GM18909 (cell line): ENCODE data around the gene GDNF.
"Not testable (repeated sequence)": the region's sequence is repeated elsewhere in the genome, so short reads cannot be mapped to it uniquely, and the experiment has no call there.

Experiments
- ATAC-seq: cut with Tn5 transposase; IDR thresholded peaks from one replicate; pipeline ENCODE4 v1.9.1; 2021; ENCODE audit warnings: mild to moderate bottlenecking; ENCODE audit not compliant: unreplicated experiment, poor library complexity

GDNF gene

GRCh38 chr5:37791321-37791720, 48.5 kb downstream of the GDNF start:
- no peak for ATAC-seq

- ATAC-seq: no peak
Observed at GRCh38 chr5:37789991-37790390, 49.9 kb downstream of the GDNF start.

GRCh38 chr5:37787742-37788141, 52.1 kb downstream of the GDNF start:
- ATAC-seq: no peak

- ATAC-seq: no peak
Observed at GRCh38 chr5:37786862-37787519, 52.9 kb downstream of the GDNF start.

- no peak for ATAC-seq
Observed at GRCh38 chr5:37786416-37786815, 53.4 kb downstream of the GDNF start.

GRCh38 chr5:37781409-37781808, 58.4 kb downstream of the GDNF start:
- not testable (repeated sequence) for ATAC-seq

GRCh38 chr5:37777432-37778130, 62.3 kb downstream of the GDNF start:
- no peak for ATAC-seq

GRCh38 chr5:37776826-37777225, 63.0 kb downstream of the GDNF start:
- no peak for ATAC-seq

GRCh38 chr5:37774912-37775483, 64.8 kb downstream of the GDNF start:
- no peak for ATAC-seq

GRCh38 chr5:37773809-37774208, 66.0 kb downstream of the GDNF start:
- ATAC-seq: no peak

- ATAC-seq: no peak
Observed at GRCh38 chr5:37772255-37772654, 67.6 kb downstream of the GDNF start.

GRCh38 chr5:37771731-37772130, 68.1 kb downstream of the GDNF start:
- ATAC-seq: no peak

- ATAC-seq: no peak
Observed at GRCh38 chr5:37771203-37771611, 68.6 kb downstream of the GDNF start.

- ATAC-seq: no peak
Observed at GRCh38 chr5:37770786-37771185, 69.1 kb downstream of the GDNF start.

- no peak for ATAC-seq
Observed at GRCh38 chr5:37769840-37770239, 70.0 kb downstream of the GDNF start.

GRCh38 chr5:37769108-37769507, 70.7 kb downstream of the GDNF start:
- no peak for ATAC-seq

GRCh38 chr5:37768371-37768770, 71.5 kb downstream of the GDNF start:
- no peak for ATAC-seq

- ATAC-seq: no peak
Observed at GRCh38 chr5:37767961-37768360, 71.9 kb downstream of the GDNF start.

GRCh38 chr5:37767251-37767650, 72.6 kb downstream of the GDNF start:
- no peak for ATAC-seq
